ENCODE results near the gene MMP27.

The MMP27 gene

GRCh38 chr11:102719620-102720277 lies 14.2 kb upstream of the MMP27 start:
- no peak overlapping the region for H3K4me3 Mint-ChIP-seq
- DNase-seq (no peak), ATAC-seq (replicated peaks) (no peak)
- no peaks in the 10 kb centered on the region for H3K9me3 Mint-ChIP-seq
- H3K4me1 Mint-ChIP-seq (ENCODE audit: low read depth in 2 of 2) = no peaks in the 10 kb centered on the region
- no peak overlapping the region for H3K27ac Mint-ChIP-seq
- H3K36me3 Mint-ChIP-seq (ENCODE audit: insufficient read depth) = no peaks in the 10 kb centered on the region
- peaks cover 7 to 41% of the 10 kb centered on the region in 2 donors for H3K27me3 Mint-ChIP-seq

DNA sequence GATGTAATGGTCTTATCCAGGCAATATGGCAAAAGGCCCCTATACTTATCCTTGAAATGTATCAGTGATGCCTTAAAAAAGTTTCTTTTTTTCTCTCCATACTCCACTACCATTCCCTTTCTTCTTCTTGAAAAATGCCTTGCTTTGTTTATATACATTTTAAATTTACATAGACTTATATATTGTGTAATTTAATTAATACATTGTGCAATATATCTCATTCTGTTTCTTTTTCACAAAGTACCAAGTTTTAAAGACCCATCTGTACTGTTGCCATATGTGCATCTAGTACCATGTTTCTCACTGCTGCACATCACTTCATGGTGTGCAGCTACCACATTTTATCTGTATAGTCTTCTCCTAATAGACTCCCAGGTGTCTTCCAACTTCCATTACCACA lies 11.7 kb upstream of the MMP27 start:
- Mint-ChIP-seq H3K4me1 (ENCODE audit: low read depth in 2 of 2) (no peaks in the 10 kb centered on the region), H3K27me3 (peaks cover 11 to 57% of the 10 kb centered on the region in 2 donors), H3K36me3 (ENCODE audit: insufficient read depth) (no peaks in the 10 kb centered on the region), H3K9me3 (no peaks in the 10 kb centered on the region), H3K27ac (no peak overlapping the region), H3K4me3 (no peak overlapping the region)
- DNase-seq (no peak), ATAC-seq (replicated peaks) (no peak)

DNA sequence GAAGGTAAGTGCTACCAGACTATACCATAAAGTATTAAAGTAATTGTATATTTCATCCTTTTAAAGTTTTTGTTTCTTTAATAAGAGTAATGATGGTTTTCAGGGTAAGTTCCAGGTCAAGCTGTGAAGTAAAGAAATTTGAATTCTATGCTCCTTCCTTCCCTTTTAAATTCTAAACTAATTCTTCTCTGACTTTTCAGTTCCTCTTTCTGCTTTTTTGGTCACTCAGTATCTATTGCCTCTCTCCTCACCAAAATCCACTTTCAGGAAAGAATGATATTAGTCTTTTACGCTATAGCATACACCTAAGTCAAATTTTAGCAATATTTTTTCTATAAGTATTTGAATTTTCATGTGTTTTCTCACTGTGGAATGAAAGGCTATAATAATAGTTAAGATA lies 11.0 kb upstream of the MMP27 start:
- Mint-ChIP-seq H3K4me3 (no peak overlapping the region), H3K27me3 (peaks cover 16 to 62% of the 10 kb centered on the region in 2 donors), H3K36me3 (ENCODE audit: insufficient read depth) (no peaks in the 10 kb centered on the region), H3K27ac (no peak overlapping the region), H3K4me1 (ENCODE audit: low read depth in 2 of 2) (no peaks in the 10 kb centered on the region), H3K9me3 (no peaks in the 10 kb centered on the region)
- DNase-seq (no peak), ATAC-seq (replicated peaks) (no peak)

GRCh38 chr11:102712137-102712536 lies 6.6 kb upstream of the MMP27 start:
- ATAC-seq (replicated peaks) = no peak
- H3K36me3 Mint-ChIP-seq (ENCODE audit: insufficient read depth) = no peaks in the 10 kb centered on the region
- H3K27me3 Mint-ChIP-seq = peaks cover 18 to 24% of the 10 kb centered on the region in 2 donors
- H3K27ac Mint-ChIP-seq = no peak overlapping the region
- H3K4me1 Mint-ChIP-seq (ENCODE audit: low read depth in 2 of 2) = no peaks in the 10 kb centered on the region
- no peak for DNase-seq
- H3K4me3 Mint-ChIP-seq = no peak overlapping the region
- H3K9me3 Mint-ChIP-seq = no peaks in the 10 kb centered on the region

DNA sequence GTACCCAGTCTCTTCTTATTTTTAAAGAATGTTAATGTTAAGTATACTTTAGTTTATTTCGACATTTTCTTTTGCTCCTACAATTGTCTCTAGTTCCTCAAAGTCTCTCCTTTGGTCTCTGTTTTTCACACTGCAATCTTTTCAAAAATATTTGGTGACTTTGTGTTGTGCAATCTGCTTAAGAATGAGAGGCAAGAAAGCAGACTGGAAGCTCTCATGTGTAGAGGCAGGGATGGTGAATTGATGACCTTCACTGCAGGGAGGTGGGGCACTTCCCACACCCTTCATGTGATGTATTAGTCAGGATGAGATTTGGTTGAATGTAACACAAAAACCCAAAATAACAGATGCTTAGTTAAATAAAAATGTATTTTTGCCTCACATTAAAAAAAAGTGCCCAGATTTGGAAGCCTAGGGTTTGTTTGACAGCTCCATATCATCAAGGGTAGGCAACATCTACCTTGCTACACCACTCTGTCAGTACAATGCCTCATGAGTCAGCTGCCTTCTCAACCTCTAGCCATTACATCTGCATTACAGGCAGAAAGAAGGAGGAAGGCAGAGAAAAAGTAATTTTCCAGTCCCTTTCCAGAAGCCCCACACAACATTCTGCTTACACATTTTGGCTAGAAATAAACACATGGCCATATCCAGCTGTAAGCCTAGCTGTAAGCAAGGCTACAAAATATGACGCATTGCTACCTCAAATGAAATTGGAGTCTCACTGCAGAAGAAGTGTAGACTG lies 3.8 kb upstream of the MMP27 start:
- peaks cover 0 to 3% of the 10 kb centered on the region in 2 donors for H3K4me1 Mint-ChIP-seq (ENCODE audit: low read depth in 2 of 2)
- H3K36me3 Mint-ChIP-seq (ENCODE audit: insufficient read depth) = no peaks in the 10 kb centered on the region
- H3K27ac Mint-ChIP-seq = no peak overlapping the region
- no peak for DNase-seq
- H3K4me3 Mint-ChIP-seq = no peak overlapping the region
- no peaks in the 10 kb centered on the region for H3K9me3 Mint-ChIP-seq
- no peak for ATAC-seq (replicated peaks)
- H3K27me3 Mint-ChIP-seq = peaks cover 18 to 22% of the 10 kb centered on the region in 2 donors

- H3K27me3 Mint-ChIP-seq = peaks cover 14 to 19% of the 10 kb centered on the region in 2 donors
- no peaks in the 10 kb centered on the region for H3K9me3 Mint-ChIP-seq
- H3K4me3 Mint-ChIP-seq = no peak overlapping the region
- peaks cover 0 to 3% of the 10 kb centered on the region in 2 donors for H3K4me1 Mint-ChIP-seq (ENCODE audit: low read depth in 2 of 2)
- H3K36me3 Mint-ChIP-seq (ENCODE audit: insufficient read depth) = no peaks in the 10 kb centered on the region
- ATAC-seq (replicated peaks) (no peak), DNase-seq (no peak)
- no peak overlapping the region for H3K27ac Mint-ChIP-seq
These were observed 3.1 kb upstream of the MMP27 start for GRCh38 chr11:102708654-102709053.

DNA sequence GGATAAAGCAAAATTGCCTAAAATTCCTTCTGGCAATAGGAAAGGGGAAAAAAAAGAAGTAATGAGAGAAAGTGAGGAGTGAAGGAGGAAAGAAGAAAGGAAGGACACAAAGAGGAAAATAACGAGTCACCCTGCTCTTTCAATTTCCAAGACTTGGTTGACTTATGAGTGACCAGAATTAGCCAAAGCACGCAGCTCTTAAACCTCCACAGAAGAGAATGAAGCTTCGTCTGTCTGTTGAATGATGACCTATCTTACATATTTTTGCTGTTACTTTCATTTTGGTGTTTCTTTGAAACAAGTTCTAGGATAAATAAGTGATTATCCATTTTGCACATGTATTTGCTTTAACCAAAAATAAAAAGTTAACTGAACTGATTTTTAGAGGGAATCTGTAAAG lies 728 bp downstream of the MMP27 start:
- no peaks in the 10 kb centered on the region for H3K9me3 Mint-ChIP-seq
- ATAC-seq (replicated peaks) (no peak), DNase-seq (no peak)
- peaks cover 4 to 15% of the 10 kb centered on the region in 2 donors for H3K27me3 Mint-ChIP-seq
- H3K36me3 Mint-ChIP-seq (ENCODE audit: insufficient read depth) = no peaks in the 10 kb centered on the region
- no peak overlapping the region for H3K27ac Mint-ChIP-seq
- peaks cover 0 to 3% of the 10 kb centered on the region in 2 donors for H3K4me1 Mint-ChIP-seq (ENCODE audit: low read depth in 2 of 2)
- H3K4me3 Mint-ChIP-seq = no peak overlapping the region

DNA sequence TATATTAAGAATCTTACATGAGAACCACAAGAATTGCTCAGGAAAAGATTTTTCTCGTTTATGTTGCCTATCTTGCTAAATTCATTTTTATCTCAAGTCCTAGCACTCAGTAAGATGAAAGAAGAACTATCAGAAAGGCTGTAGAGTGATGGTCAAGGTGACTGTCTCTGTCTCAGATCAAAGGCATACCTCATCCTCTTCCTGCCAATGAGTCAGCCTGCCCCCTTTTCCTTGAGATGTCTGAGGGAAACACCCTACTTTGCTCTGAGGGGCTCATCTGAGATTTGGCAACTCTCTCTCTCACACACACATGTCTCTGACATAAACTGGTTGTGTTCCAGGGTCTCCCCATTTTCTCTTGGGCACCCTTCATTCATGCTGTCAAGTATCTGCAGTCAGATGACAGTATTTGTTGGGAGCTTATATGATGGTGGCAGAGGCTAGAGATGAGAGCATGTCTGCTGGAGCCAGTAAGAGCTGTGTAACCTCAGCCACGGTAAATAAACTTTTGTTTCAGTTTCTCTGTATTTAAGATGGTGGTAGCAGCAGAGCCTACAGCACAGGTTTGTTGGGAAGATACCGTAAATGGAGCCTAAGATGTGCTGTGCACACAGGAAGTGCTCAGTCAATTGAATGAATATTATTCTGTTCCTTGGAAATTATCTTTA lies 1.6 kb downstream of the MMP27 start:
- no peak overlapping the region for H3K27ac Mint-ChIP-seq
- peaks cover 10 to 12% of the 10 kb centered on the region in 2 donors for H3K27me3 Mint-ChIP-seq
- peaks cover 0 to 3% of the 10 kb centered on the region in 2 donors for H3K4me1 Mint-ChIP-seq (ENCODE audit: low read depth in 2 of 2)
- no peaks in the 10 kb centered on the region for H3K36me3 Mint-ChIP-seq (ENCODE audit: insufficient read depth)
- no peak overlapping the region for H3K4me3 Mint-ChIP-seq
- no peaks in the 10 kb centered on the region for H3K9me3 Mint-ChIP-seq
- DNase-seq (no peak), ATAC-seq (replicated peaks) (no peak)

DNA sequence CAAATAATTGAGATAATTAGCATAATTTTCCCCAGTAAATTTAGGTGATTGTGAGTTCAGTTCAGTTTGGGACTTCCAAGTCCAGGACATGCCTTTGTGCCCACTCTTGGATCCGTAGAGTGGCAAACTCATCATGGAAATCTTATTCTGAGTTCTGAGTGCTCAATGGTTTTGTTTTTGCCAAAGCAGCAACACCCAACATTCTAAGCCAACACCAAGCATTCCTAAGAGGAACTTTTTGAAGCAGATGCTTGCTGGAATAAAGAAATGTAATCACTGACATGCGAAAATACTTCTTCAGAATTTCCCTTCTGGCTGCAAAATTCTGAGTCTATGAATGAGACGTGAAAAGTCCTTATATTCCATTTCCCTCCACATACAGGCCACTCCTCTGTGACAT lies 10.4 kb downstream of the MMP27 start:
- Mint-ChIP-seq H3K27ac (no peak overlapping the region), H3K4me3 (no peak overlapping the region), H3K36me3 (ENCODE audit: insufficient read depth) (no peaks in the 10 kb centered on the region), H3K4me1 (ENCODE audit: low read depth in 2 of 2) (no peaks in the 10 kb centered on the region), H3K27me3 (peaks cover 31 to 41% of the 10 kb centered on the region in 2 donors), H3K9me3 (no peaks in the 10 kb centered on the region)
- ATAC-seq (replicated peaks) (no peak), DNase-seq (no peak)

DNA sequence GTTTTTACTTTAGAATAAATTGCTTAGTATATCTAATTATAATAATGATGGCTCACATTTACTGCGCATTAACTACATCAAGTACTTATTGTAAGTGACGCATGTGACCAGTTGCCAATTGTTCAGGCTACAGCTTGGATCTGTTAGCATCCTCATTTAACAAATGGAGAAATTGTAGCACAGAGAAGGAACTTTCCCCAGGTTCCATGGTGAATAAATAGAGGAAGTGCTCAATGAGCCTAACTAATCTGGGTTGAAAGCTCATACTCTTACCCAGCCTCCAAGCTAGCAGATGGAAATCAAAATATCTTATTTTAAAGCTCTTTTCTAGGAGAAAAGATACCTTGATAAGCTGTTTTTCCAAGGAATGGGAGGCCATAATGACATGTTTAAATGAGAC lies 19.8 kb downstream of the MMP27 start:
- H3K27ac Mint-ChIP-seq = no peak overlapping the region
- no peaks in the 10 kb centered on the region for H3K36me3 Mint-ChIP-seq (ENCODE audit: insufficient read depth)
- ATAC-seq (replicated peaks) (no peak), DNase-seq (no peak)
- H3K4me1 Mint-ChIP-seq (ENCODE audit: low read depth in 2 of 2) = no peaks in the 10 kb centered on the region
- H3K4me3 Mint-ChIP-seq = no peak overlapping the region
- H3K27me3 Mint-ChIP-seq = peaks cover 17 to 20% of the 10 kb centered on the region in 2 donors
- no peaks in the 10 kb centered on the region for H3K9me3 Mint-ChIP-seq

DNA sequence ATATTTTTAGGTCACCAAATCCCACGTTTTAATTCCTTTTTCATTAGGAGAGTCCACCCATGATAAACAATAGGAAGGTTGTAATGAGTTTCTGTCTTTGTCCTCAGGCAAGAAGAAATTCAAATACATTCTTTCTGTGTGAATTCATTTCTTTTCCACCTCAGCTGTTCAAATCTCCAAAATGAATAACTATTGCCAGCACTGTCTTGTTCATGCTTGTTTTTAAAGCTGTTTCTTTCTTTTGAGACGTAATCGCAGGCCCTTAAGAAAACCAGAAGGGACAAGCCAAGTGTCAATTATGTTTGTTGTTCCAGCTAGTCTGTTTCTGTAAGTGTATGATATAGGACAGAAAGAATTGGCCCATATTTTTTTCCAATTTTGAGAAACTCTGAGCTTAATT lies 20.2 kb downstream of the MMP27 start:
- Mint-ChIP-seq H3K4me1 (ENCODE audit: low read depth in 2 of 2) (no peaks in the 10 kb centered on the region), H3K4me3 (no peak overlapping the region), H3K9me3 (no peaks in the 10 kb centered on the region), H3K27ac (no peak overlapping the region), H3K36me3 (ENCODE audit: insufficient read depth) (no peaks in the 10 kb centered on the region), H3K27me3 (peaks cover 17 to 18% of the 10 kb centered on the region in 2 donors)
- no peak for ATAC-seq (replicated peaks)
- DNase-seq = no peak

GRCh38 chr11:102683277-102683676 lies 22.3 kb downstream of the MMP27 start:
- DNase-seq = no peak
- H3K27me3 Mint-ChIP-seq = peaks cover 30 to 34% of the 10 kb centered on the region in 2 donors
- H3K4me1 Mint-ChIP-seq (ENCODE audit: low read depth in 2 of 2) = no peaks in the 10 kb centered on the region
- no peaks in the 10 kb centered on the region for H3K9me3 Mint-ChIP-seq
- no peak for ATAC-seq (replicated peaks)
- no peaks in the 10 kb centered on the region for H3K36me3 Mint-ChIP-seq (ENCODE audit: insufficient read depth)
- H3K27ac Mint-ChIP-seq = no peak overlapping the region
- H3K4me3 Mint-ChIP-seq = no peak overlapping the region

- no peak for DNase-seq
- Mint-ChIP-seq H3K4me1 (ENCODE audit: low read depth in 2 of 2) (no peaks in the 10 kb centered on the region), H3K27me3 (peaks cover 42 to 54% of the 10 kb centered on the region in 2 donors), H3K36me3 (ENCODE audit: insufficient read depth) (no peaks in the 10 kb centered on the region), H3K4me3 (no peak overlapping the region), H3K9me3 (no peaks in the 10 kb centered on the region), H3K27ac (no peak overlapping the region)
- ATAC-seq (replicated peaks) = no peak
These were observed 24.6 kb downstream of the MMP27 start for GRCh38 chr11:102680945-102681344.

DNA sequence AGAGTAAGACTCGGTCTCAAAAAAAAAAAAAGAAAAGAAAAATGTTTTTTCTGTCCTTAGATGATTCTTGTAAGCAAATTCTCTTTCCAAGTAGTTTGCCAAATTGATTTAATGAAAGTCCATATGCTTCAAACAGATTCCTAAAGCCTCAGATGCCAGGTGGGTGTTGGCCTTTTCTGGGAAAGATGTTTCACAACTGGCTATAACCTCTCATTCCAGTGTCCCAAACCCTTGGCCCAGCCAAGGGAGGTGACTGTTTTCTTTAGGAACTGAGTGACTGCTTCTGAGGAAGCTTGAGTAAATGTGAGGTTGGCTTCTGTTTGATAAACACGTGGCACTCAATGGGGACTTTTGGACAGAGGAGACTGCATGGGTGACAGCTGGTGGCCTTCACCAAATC lies 27.5 kb downstream of the MMP27 start:
- Mint-ChIP-seq H3K36me3 (ENCODE audit: insufficient read depth) (no peaks in the 10 kb centered on the region), H3K27ac (no peak overlapping the region), H3K4me1 (ENCODE audit: low read depth in 2 of 2) (no peaks in the 10 kb centered on the region), H3K27me3 (peaks cover 51 to 66% of the 10 kb centered on the region in 2 donors), H3K9me3 (no peaks in the 10 kb centered on the region), H3K4me3 (no peak overlapping the region)
- ATAC-seq (replicated peaks) = no peak
- no peak for DNase-seq

All from effector memory CD8-positive, alpha-beta T cell (primary cell).